Endodermal cell (in vitro differentiated cells): Measurements from ENCODE around the gene ZNF562. TPM values are rescaled to one million over a fixed set of nuclear protein-coding genes. Genes with fewer than 3 reads are reported as not detected.

ENCODE experiments used
- DNase-seq: peaks from one replicate; pipeline ENCODE4 v3.0.0-alpha.2; 2017
- H3K27ac ChIP-seq: 2 replicates; pipeline ENCODE4 v1.5.1; 2013; ENCODE audit warnings: mild to moderate bottlenecking, low read depth, low read length, moderate library complexity
- H3K27me3 ChIP-seq: 2 replicates; pipeline ENCODE4 v1.6.1; 2013; ENCODE audit warnings: mild to moderate bottlenecking, low read length, moderate library complexity; ENCODE audit not compliant: insufficient read depth, control insufficient read depth, poor library complexity, severe bottlenecking
- H3K36me3 ChIP-seq: 2 replicates; pipeline ENCODE4 v1.7.0; 2013; ENCODE audit warnings: mild to moderate bottlenecking, low read length, moderate library complexity; ENCODE audit not compliant: control insufficient read depth, insufficient read depth
- H3K4me1 ChIP-seq: one replicate; pipeline ENCODE4 v1.7.0; 2013; ENCODE audit warnings: low read length; ENCODE audit not compliant: control insufficient read depth, insufficient read depth
- H3K4me3 ChIP-seq: 2 replicates; pipeline ENCODE4 v1.5.1; 2013; ENCODE audit warnings: mild to moderate bottlenecking, low read length, moderate library complexity
- H3K9ac ChIP-seq: 2 replicates; pipeline ENCODE4 v1.6.1; 2013; ENCODE audit warnings: mild to moderate bottlenecking, low read length, moderate library complexity; ENCODE audit not compliant: poor library complexity, severe bottlenecking; ENCODE audit errors: extremely low read depth
- H3K9me3 ChIP-seq: 2 replicates; pipeline ENCODE4 v1.6.1; 2013; ENCODE audit warnings: mild to moderate bottlenecking, low read length, moderate library complexity; ENCODE audit not compliant: control insufficient read depth
- H3K27ac Mint-ChIP-seq: 2 replicates; pipeline ENCODE4 v1.8.0; 2020; ENCODE audit warnings: mixed read lengths
- H3K27me3 Mint-ChIP-seq: 2 replicates; pipeline ENCODE4 v1.8.0; 2021; ENCODE audit warnings: mild to moderate bottlenecking, mixed read lengths; ENCODE audit not compliant: insufficient read depth
- H3K36me3 Mint-ChIP-seq: 2 replicates; pipeline ENCODE4 v1.8.0; 2020; ENCODE audit warnings: low read depth, mixed read lengths
- H3K4me1 Mint-ChIP-seq: 2 replicates; pipeline ENCODE4 v1.8.0; 2020; ENCODE audit warnings: mixed read lengths
- H3K4me3 Mint-ChIP-seq: 2 replicates; pipeline ENCODE4 v1.8.0; 2020; ENCODE audit warnings: mild to moderate bottlenecking, moderate library complexity, mixed read lengths
- H3K9me3 Mint-ChIP-seq: 2 replicates; pipeline ENCODE4 v1.8.0; 2020; ENCODE audit warnings: mild to moderate bottlenecking, mixed read lengths
- CTCF ChIP-seq: fragments of 200-600 bp; sonication (generic); conservative IDR thresholded peaks from 2 replicates; pipeline ENCODE4 v1.5.0; 2021; ENCODE audit warnings: antibody characterized with exemption, mild to moderate bottlenecking
- WGBS, 2 experiments: methylation state at CpG; one replicate each; pipeline versions ENCODE4 v1.1.5 to v1.1.7; 2013; ENCODE audit warnings: missing lambda C conversion rate in 2 of 2, mixed read lengths in 1 of 2; ENCODE audit not compliant: insufficient coverage in 1 of 2, insufficient read length in 1 of 2; 5-methylcytosine and 5-hydroxymethylcytosine counted together
- total RNA-seq, 2 donors: library from RNA; stranded (reverse); fragmentation: NEBNext Ultra II Directional in 1 of 2; extraction: Animal tissue kit (Norgen Biotek cat#: 25700) in 1 of 2; gene quantifications; 2 replicates in 1 of 2; 3 replicates in 1 of 2; pipeline ENCODE4 v1.2.1, GENCODE V29; 2021

The ZNF562 gene
- total RNA-seq, 2 donors from 2014 or later: 1.9 to 15.5 TPM

- Histone ChIP-seq H3K36me3 (no peaks in the 10 kb centered on the region), H3K27me3 (no peaks in the 10 kb centered on the region), H3K4me1 (no peaks in the 10 kb centered on the region), H3K27ac (no peak overlapping the region), H3K4me3 (no peak overlapping the region), H3K9ac (no peak overlapping the region), H3K9me3 (peaks cover 14% of the 10 kb centered on the region)
- peaks cover 2% of the 10 kb centered on the region for H3K36me3 Mint-ChIP-seq
- peaks cover 6% of the 10 kb centered on the region for H3K27me3 Mint-ChIP-seq
- no peaks in the 10 kb centered on the region for H3K4me1 Mint-ChIP-seq
- TF ChIP-seq CTCF: no peak
- no peak for DNase-seq
- H3K4me3 Mint-ChIP-seq: no peak overlapping the region
- H3K27ac Mint-ChIP-seq: no peak overlapping the region
- peaks cover 41% of the 10 kb centered on the region for H3K9me3 Mint-ChIP-seq
- WGBS, 2 experiments: 80 to 89% methylated on average over 1 to 3 of the region's 3 CpGs
These were observed 77.9 kb downstream of the ZNF562 start for GRCh38 chr19:9597027-9597426.

Other genes with a start within 250 kb of the ZNF562 start
- gene ZNF266, start 239.5 kb downstream of the ZNF562 start, total RNA-seq: 10 to 100 TPM; 19.7 to 24.6 TPM
- gene ZNF560, start 176.5 kb downstream of the ZNF562 start, total RNA-seq: not detected
- 10 to 100 TPM; 26.0 to 30.0 TPM for gene ZNF426, start 136.5 kb downstream of the ZNF562 start, total RNA-seq
- gene ZNF121, start 90.6 kb downstream of the ZNF562 start, total RNA-seq: 100 to 1,000 TPM; 100 to 168 TPM
- 10 to 100 TPM; 51.0 to 57.2 TPM for gene ZNF561, start 53.9 kb downstream of the ZNF562 start, total RNA-seq
- 10 to 100 TPM; 12.3 to 23.6 TPM for gene ZNF846, start 93.6 kb upstream of the ZNF562 start, total RNA-seq
- gene FBXL12, start 144.0 kb upstream of the ZNF562 start, total RNA-seq: 10 to 100 TPM; 28.3 to 28.8 TPM
- gene UBL5, start 152.8 kb upstream of the ZNF562 start, total RNA-seq: 100 to 1,000 TPM; 415 to 506 TPM
- gene PIN1, start 160.2 kb upstream of the ZNF562 start, total RNA-seq: 100 to 1,000 TPM in 1 of 2 donors, 10 to 100 TPM in 1; 92.4 to 101 TPM